K562 (cell line): Measurements from ENCODE around the gene PRPF8.
"Not testable (repeated sequence)": the region's sequence is repeated elsewhere in the genome, so short reads cannot be mapped to it uniquely, and the experiment has no call there.

Experiments
- EZH2 ChIP-seq: IDR thresholded peaks from 2 replicates; pipeline ENCODE4 v1.6.1; 2012; ENCODE audit warnings: low read depth, mild to moderate bottlenecking, inconsistent platforms, low read length, borderline replicate concordance
- FOXK2 ChIP-seq, 2 experiments: fragments of 450-650 bp; IDR thresholded peaks in 1 of 2; conservative IDR thresholded peaks in 1 of 2; 2 replicates each; pipeline ENCODE4 v1.6.1; 2016; ENCODE audit warnings: low read depth in 2 of 2, mild to moderate bottlenecking in 1 of 2
- MAFK ChIP-seq: IDR thresholded peaks from 2 replicates; pipeline ENCODE4 v1.6.1; 2011; ENCODE audit warnings: low read length, improper control_type of control experiment
- NKRF ChIP-seq: fragments of 450-650 bp; IDR thresholded peaks from 2 replicates; pipeline ENCODE4 v1.6.1; 2016; ENCODE audit warnings: borderline replicate concordance
- POLR2AphosphoS5 ChIP-seq: IDR thresholded peaks from 2 replicates; pipeline ENCODE4 v1.6.1; 2011; ENCODE audit warnings: mild to moderate bottlenecking, low read depth, low read length, moderate library complexity; ENCODE audit not compliant: control insufficient read depth, insufficient read depth
- RBM25 ChIP-seq: fragments of 200-400 bp; formaldehyde crosslinking; IDR thresholded peaks from 2 replicates; pipeline ENCODE4 v1.6.1; 2018; ENCODE audit warnings: low read length, low read depth, moderate library complexity; ENCODE audit not compliant: severe bottlenecking
- SIRT6 ChIP-seq: IDR thresholded peaks from one replicate; pipeline ENCODE4 v1.6.1; 2012; ENCODE audit warnings: low read depth, mild to moderate bottlenecking, control low read depth, inconsistent platforms, low read length, moderate library complexity
- U2AF2 ChIP-seq: fragments of 200-400 bp; formaldehyde crosslinking; optimal IDR thresholded peaks from 2 replicates; pipeline ENCODE3; 2017; ENCODE audit warnings: low read depth, mild to moderate bottlenecking, low read length
- YY1 ChIP-seq, 3 experiments: IDR thresholded peaks; 2 replicates each; pipeline ENCODE4 v1.6.1; 2011; ENCODE audit warnings: low read length in 2 of 3, mild to moderate bottlenecking in 2 of 3, moderate library complexity in 2 of 3, borderline replicate concordance in 1 of 3, control low read depth in 1 of 3, low read depth in 1 of 3; ENCODE audit not compliant: insufficient read depth in 3 of 3, insufficient replicate concordance in 2 of 3, control insufficient read depth in 1 of 3, insufficient read length in 1 of 3; ENCODE audit errors: extremely low read depth in 1 of 3
- TF ChIP-seq, protein P1 (sequence below): fragments of 250-450 bp; sonication (Bioruptor Pico); IDR thresholded peaks from 2 replicates; pipeline ENCODE4 v1.8.0; 2022; ENCODE audit warnings: inconsistent platforms, mild to moderate bottlenecking, moderate library complexity, borderline replicate concordance

DNA sequence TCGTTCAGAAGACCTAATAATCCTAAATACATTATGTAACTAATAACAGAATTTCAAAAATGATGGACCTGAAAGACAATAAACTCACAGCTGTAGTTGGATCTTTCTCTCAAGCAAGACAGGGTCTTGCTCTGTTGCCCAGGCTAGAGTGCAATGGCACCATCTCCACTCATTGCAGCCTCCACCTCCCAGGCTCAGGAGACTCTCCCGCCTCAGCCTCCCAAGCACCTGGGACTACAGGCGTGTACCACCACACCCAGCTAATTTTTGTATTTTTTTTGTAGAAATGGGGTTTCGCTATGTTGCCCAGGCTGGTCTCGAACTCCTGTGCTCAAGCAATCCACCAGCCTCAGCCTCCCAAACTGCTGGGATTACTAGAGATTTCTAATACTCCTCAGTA, 20.7 kb downstream of the PRPF8 start:
- not testable (repeated sequence) for TF ChIP-seq NKRF; RBM25; U2AF2; YY1 (IDR thresholded peaks at IDR 0.05; ENCODE audit: borderline replicate concordance in 1 of 3, control insufficient read depth in 1 of 3, extremely low read depth in 1 of 3, insufficient read depth in 3 of 3, insufficient read length in 1 of 3, insufficient replicate concordance in 2 of 3, low read depth in 1 of 3, low read length in 2 of 3); SIRT6; FOXK2 (conservative IDR thresholded peaks at IDR 0.05 in 1 of 2, IDR thresholded peaks at IDR 0.05 in 1 of 2; ENCODE audit: low read depth in 2 of 2); POLR2AphosphoS5; MAFK; EZH2
- TF ChIP-seq, protein P1, sequence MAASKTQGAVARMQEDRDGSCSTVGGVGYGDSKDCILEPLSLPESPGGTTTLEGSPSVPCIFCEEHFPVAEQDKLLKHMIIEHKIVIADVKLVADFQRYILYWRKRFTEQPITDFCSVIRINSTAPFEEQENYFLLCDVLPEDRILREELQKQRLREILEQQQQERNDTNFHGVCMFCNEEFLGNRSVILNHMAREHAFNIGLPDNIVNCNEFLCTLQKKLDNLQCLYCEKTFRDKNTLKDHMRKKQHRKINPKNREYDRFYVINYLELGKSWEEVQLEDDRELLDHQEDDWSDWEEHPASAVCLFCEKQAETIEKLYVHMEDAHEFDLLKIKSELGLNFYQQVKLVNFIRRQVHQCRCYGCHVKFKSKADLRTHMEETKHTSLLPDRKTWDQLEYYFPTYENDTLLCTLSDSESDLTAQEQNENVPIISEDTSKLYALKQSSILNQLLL (CRISPR knock-in tag): not testable (repeated sequence)
